HEK293 (cell line): ENCODE results near the gene MCTP1.

Source experiments
- CTCF ChIA-PET: fragments of 350-600 bp; formaldehyde crosslinking; extraction: SDS; loops from one replicate; lab custom pipeline; 2021; ENCODE audit warnings: antibody characterized with exemption; lab: Yijun Ruan, JAX
- POLR2A ChIA-PET: fragments of 300-600 bp; formaldehyde crosslinking; extraction: SDS; loops from one replicate; lab custom pipeline; 2020; ENCODE audit warnings: antibody characterized with exemption, inconsistent platforms; lab: Yijun Ruan, JAX
- H3K27ac ChIP-seq: fragments of 200-500 bp; sonication (Bioruptor generic); 2 replicates; pipeline ENCODE4 v1.5.1; 2014; ENCODE audit warnings: low read depth, low read length, control low read depth, inconsistent platforms; ENCODE audit errors: extremely low read depth
- H3K36me3 ChIP-seq, 2 experiments: fragments of 200-500 bp in 1 of 2; sonication (Bioruptor generic) in 1 of 2; 1 replicate in 1 of 2; 2 replicates in 1 of 2; pipeline ENCODE4 v1.5.1; 2014 to 2017; ENCODE audit warnings: inconsistent platforms in 2 of 2, low read length in 2 of 2; ENCODE audit not compliant: control insufficient read depth in 2 of 2, insufficient read depth in 1 of 2
- H3K4me1 ChIP-seq: fragments of 200-500 bp; sonication (Bioruptor generic); 2 replicates; pipeline ENCODE4 v1.5.1; 2014; ENCODE audit warnings: mild to moderate bottlenecking, low read length, inconsistent platforms; ENCODE audit not compliant: control insufficient read depth, insufficient read depth
- H3K4me3 ChIP-seq: 2 replicates; pipeline ENCODE4 v1.5.1; 2011; ENCODE audit warnings: low read depth, mild to moderate bottlenecking, control low read depth, low read length, moderate library complexity
- H3K9me3 ChIP-seq: fragments of 200-500 bp; sonication (Bioruptor generic); 2 replicates; pipeline ENCODE4 v1.5.1; 2014; ENCODE audit warnings: low read depth, low read length, inconsistent platforms; ENCODE audit not compliant: control insufficient read depth, insufficient read depth
- ATF2 ChIP-seq: fragments of 450-650 bp; formaldehyde crosslinking; IDR thresholded peaks from 2 replicates; pipeline ENCODE4 v1.5.1; 2016; ENCODE audit warnings: missing biosample characterization, missing genetic modification characterization, low read depth
- GLI4 ChIP-seq: fragments of 450-650 bp; formaldehyde crosslinking; IDR thresholded peaks from 2 replicates; pipeline ENCODE4 v1.5.1; 2016; ENCODE audit warnings: missing biosample characterization, missing genetic modification characterization
- KLF17 ChIP-seq: fragments of 450-650 bp; formaldehyde crosslinking; IDR thresholded peaks from 2 replicates; pipeline ENCODE4 v1.5.1; 2016; ENCODE audit warnings: missing biosample characterization, missing genetic modification characterization
- MZF1 ChIP-seq: fragments of 450-650 bp; formaldehyde crosslinking; IDR thresholded peaks from 2 replicates; pipeline ENCODE4 v1.5.1; 2017; ENCODE audit warnings: missing biosample characterization, missing genetic modification characterization, borderline replicate concordance
- YY2 ChIP-seq: fragments of 450-650 bp; formaldehyde crosslinking; IDR thresholded peaks from 2 replicates; pipeline ENCODE4 v1.5.1; 2016; ENCODE audit warnings: missing biosample characterization, missing genetic modification characterization
- ZBTB1 ChIP-seq: fragments of 450-650 bp; formaldehyde crosslinking; IDR thresholded peaks from 2 replicates; pipeline ENCODE4 v1.5.1; 2016; ENCODE audit warnings: missing biosample characterization, missing genetic modification characterization
- ZBTB17 ChIP-seq: fragments of 450-650 bp; formaldehyde crosslinking; IDR thresholded peaks from 2 replicates; pipeline ENCODE4 v1.5.1; 2016; ENCODE audit warnings: missing biosample characterization, missing genetic modification characterization
- ZBTB6 ChIP-seq: fragments of 450-650 bp; formaldehyde crosslinking; IDR thresholded peaks from 2 replicates; pipeline ENCODE4 v1.5.1; 2017; ENCODE audit warnings: missing biosample characterization, missing genetic modification characterization
- ZNF114 ChIP-seq: fragments of 450-650 bp; formaldehyde crosslinking; IDR thresholded peaks from 2 replicates; pipeline ENCODE4 v1.5.0; 2017; ENCODE audit warnings: missing biosample characterization, missing genetic modification characterization
- ZNF169 ChIP-seq: fragments of 450-650 bp; formaldehyde crosslinking; IDR thresholded peaks from 2 replicates; pipeline ENCODE4 v1.5.1; 2016; ENCODE audit warnings: missing biosample characterization, missing genetic modification characterization
- ZNF266 ChIP-seq: fragments of 450-650 bp; formaldehyde crosslinking; IDR thresholded peaks from 2 replicates; pipeline ENCODE4 v1.5.1; 2016; ENCODE audit warnings: missing biosample characterization, missing genetic modification characterization, low read depth
- ZNF311 ChIP-seq: fragments of 450-650 bp; formaldehyde crosslinking; IDR thresholded peaks from 2 replicates; pipeline ENCODE4 v1.5.1; 2017; ENCODE audit warnings: missing biosample characterization, missing genetic modification characterization, borderline replicate concordance
- ZNF362 ChIP-seq: fragments of 450-650 bp; formaldehyde crosslinking; IDR thresholded peaks from 2 replicates; pipeline ENCODE4 v1.5.1; 2016; ENCODE audit warnings: missing biosample characterization, missing genetic modification characterization
- ZNF416 ChIP-seq: fragments of 450-650 bp; formaldehyde crosslinking; IDR thresholded peaks from 2 replicates; pipeline ENCODE4 v1.5.1; 2016; ENCODE audit warnings: missing biosample characterization, missing genetic modification characterization
- ZNF529 ChIP-seq: fragments of 450-650 bp; formaldehyde crosslinking; IDR thresholded peaks from 2 replicates; pipeline ENCODE4 v1.5.1; 2017; ENCODE audit warnings: missing genetic modification characterization, missing biosample characterization; ENCODE audit not compliant: insufficient replicate concordance
- ZNF544 ChIP-seq: fragments of 450-650 bp; formaldehyde crosslinking; IDR thresholded peaks from 2 replicates; pipeline ENCODE4 v1.5.0; 2017; ENCODE audit warnings: missing biosample characterization, missing genetic modification characterization
- ZNF560 ChIP-seq: fragments of 450-650 bp; formaldehyde crosslinking; IDR thresholded peaks from 2 replicates; pipeline ENCODE4 v1.5.1; 2017; ENCODE audit warnings: missing biosample characterization, missing genetic modification characterization, borderline replicate concordance
- ZNF621 ChIP-seq: fragments of 450-650 bp; formaldehyde crosslinking; IDR thresholded peaks from 2 replicates; pipeline ENCODE4 v1.5.1; 2017; ENCODE audit warnings: missing biosample characterization, missing genetic modification characterization
- TF ChIP-seq, protein P1 (sequence below): fragments of 450-650 bp; formaldehyde crosslinking; IDR thresholded peaks from 2 replicates; pipeline ENCODE4 v1.5.1; 2016; ENCODE audit warnings: missing biosample characterization, missing genetic modification characterization
- TF ChIP-seq, protein P2 (sequence below): fragments of 450-650 bp; formaldehyde crosslinking; IDR thresholded peaks from 2 replicates; pipeline ENCODE4 v1.5.1; 2016; ENCODE audit warnings: missing biosample characterization, missing genetic modification characterization
- TF ChIP-seq, protein P3 (sequence below): fragments of 450-650 bp; formaldehyde crosslinking; IDR thresholded peaks from 2 replicates; pipeline ENCODE4 v1.5.1; 2016; ENCODE audit warnings: missing biosample characterization, missing genetic modification characterization

MCTP1 gene

DNA sequence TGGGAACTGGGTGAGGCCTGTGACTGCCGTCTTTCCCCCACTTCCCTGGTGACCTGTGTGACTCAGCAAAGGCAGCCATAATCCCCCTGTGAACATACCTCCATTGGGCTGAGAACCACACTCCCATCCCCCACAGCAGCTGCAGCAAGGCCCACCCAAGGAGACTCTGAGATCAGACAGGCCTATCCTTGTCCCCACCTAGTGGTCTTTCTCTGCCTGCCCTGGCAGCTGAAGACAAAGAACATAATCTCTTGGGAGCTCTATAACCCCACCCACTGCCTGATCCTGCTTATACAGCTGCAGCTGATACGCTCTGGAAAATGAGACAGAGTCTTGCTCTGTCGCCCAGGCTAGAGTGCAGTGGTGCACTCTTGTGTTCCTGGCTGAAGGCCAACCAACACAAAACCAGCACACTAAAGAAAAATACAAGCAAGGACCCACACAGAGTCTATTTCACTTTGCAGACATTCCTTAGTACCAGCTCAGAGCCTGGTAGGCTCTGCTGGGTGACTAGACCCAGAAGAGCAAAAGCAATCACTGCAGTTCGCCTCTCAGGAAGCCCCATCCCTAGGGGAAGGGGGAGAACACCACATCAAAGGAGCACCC lies 106.7 kb downstream of the MCTP1 start (continued):
- peak; percentile 91 for TF ChIP-seq ZBTB6 (tag by site-specific recombination)
- TF ChIP-seq, protein P1, sequence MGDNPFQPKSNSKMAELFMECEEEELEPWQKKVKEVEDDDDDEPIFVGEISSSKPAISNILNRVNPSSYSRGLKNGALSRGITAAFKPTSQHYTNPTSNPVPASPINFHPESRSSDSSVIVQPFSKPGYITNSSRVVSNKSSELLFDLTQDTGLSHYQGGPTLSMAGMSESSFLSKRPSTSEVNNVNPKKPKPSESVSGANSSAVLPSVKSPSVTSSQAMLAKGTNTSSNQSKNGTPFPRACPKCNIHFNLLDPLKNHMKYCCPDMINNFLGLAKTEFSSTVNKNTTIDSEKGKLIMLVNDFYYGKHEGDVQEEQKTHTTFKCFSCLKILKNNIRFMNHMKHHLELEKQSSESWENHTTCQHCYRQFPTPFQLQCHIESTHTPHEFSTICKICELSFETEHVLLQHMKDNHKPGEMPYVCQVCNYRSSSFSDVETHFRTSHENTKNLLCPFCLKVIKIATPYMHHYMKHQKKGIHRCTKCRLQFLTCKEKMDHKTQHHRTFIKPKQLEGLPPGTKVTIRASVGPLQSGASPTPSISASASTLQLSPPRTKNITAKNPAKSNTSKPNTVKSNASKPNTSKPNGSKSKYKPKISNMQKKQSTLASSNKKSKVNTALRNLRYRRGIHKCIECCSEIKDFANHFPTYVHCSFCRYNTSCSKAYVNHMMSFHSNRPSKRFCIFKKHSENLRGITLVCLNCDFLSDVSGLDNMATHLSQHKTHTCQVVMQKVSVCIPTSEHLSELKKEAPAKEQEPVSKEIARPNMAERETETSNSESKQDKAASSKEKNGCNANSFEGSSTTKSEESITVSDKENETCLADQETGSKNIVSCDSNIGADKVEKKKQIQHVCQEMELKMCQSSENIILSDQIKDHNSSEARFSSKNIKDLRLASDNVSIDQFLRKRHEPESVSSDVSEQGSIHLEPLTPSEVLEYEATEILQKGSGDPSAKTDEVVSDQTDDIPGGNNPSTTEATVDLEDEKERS = no peak
- TF ChIP-seq, protein P2, sequence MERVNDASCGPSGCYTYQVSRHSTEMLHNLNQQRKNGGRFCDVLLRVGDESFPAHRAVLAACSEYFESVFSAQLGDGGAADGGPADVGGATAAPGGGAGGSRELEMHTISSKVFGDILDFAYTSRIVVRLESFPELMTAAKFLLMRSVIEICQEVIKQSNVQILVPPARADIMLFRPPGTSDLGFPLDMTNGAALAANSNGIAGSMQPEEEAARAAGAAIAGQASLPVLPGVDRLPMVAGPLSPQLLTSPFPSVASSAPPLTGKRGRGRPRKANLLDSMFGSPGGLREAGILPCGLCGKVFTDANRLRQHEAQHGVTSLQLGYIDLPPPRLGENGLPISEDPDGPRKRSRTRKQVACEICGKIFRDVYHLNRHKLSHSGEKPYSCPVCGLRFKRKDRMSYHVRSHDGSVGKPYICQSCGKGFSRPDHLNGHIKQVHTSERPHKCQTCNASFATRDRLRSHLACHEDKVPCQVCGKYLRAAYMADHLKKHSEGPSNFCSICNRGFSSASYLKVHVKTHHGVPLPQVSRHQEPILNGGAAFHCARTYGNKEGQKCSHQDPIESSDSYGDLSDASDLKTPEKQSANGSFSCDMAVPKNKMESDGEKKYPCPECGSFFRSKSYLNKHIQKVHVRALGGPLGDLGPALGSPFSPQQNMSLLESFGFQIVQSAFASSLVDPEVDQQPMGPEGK (tag by site-specific recombination) = 0 out of 2 replicates have a peak, but pooled peaks have one; percentile 18
- TF ChIP-seq YY2 = peak; percentile 80
- TF ChIP-seq, protein P3, sequence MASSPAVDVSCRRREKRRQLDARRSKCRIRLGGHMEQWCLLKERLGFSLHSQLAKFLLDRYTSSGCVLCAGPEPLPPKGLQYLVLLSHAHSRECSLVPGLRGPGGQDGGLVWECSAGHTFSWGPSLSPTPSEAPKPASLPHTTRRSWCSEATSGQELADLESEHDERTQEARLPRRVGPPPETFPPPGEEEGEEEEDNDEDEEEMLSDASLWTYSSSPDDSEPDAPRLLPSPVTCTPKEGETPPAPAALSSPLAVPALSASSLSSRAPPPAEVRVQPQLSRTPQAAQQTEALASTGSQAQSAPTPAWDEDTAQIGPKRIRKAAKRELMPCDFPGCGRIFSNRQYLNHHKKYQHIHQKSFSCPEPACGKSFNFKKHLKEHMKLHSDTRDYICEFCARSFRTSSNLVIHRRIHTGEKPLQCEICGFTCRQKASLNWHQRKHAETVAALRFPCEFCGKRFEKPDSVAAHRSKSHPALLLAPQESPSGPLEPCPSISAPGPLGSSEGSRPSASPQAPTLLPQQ (tag by site-specific recombination) = 0 out of 2 replicates have a peak, but pooled peaks have one; percentile 41
- no peak for TF ChIP-seq ZNF544 (tag by site-specific recombination)
- no peak for TF ChIP-seq ZNF266 (tag by site-specific recombination)
- TF ChIP-seq GLI4 (tag by site-specific recombination) = no peak
- TF ChIP-seq ZNF311 = no peak
- no peak for TF ChIP-seq ZBTB1 (tag by site-specific recombination)
- no peak for TF ChIP-seq ZNF114 (tag by site-specific recombination)
- TF ChIP-seq ZNF416 (tag by site-specific recombination) = no peak

DNA sequence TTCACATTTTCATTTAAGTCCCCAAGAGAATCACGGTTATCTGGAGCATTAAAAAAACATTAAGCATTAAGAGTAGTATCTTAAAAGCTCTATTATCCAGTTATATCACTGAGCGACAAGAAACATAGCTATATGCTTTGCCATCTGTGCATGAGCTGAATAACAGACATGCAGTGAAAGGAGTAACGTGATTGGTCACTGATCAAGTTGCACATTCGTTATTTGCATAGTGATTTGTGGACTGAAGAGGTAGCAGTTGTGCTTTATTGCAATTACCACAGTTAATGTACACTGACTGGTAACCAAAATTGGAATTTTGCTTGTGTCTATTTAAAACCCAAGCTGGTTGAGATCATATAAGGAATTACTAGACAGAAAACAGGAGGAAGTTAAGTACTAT lies 107.4 kb downstream of the MCTP1 start:
- Histone ChIP-seq H3K27ac (peak overlapping the region; percentile 54; the same call in 1 of the 2 replicates), H3K36me3 (no peaks in the 10 kb centered on the region), H3K4me1 (peaks cover 13% of the 10 kb centered on the region), H3K4me3 (no peak overlapping the region), H3K9me3 (no peaks in the 10 kb centered on the region)
- no peak for TF ChIP-seq ATF2 (tag by site-specific recombination)
- ChIA-PET CTCF (interaction anchor here (0.6 to 2.0 kb wide), 8 partner anchors 14 to 1048 kb away, joined by 3 to 7 read pairs (median 3); no protein-coding TSS in a partner anchor), POLR2A (interaction anchor here (1.2 kb wide), 1 partner anchor 106 kb away, joined by 4 read pairs; no protein-coding TSS in a partner anchor)

DNA sequence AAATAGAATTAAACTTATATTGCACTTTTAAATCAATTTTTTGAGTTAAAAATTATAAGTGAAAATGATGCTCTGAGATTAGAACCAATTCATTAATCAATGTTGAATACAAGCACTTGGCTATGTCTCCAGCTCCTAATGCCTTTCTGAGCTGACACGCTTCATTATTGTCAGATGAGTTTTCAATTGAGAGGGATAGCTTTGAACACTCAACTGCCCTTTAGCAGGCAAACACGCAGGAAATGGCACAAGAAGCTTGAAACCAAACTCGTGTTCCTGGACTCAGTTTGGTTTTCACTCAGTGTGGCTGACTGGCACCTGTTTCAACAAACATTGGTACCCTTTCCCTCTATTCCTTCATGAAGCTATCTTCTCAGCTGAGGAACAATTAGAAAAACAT lies 109.8 kb downstream of the MCTP1 start:
- H3K4me3 ChIP-seq = no peak overlapping the region
- ChIA-PET POLR2A (no interaction called here), CTCF (interaction anchor here (0.6 kb wide), 2 partner anchors 40 to 75 kb away, joined by 3 to 4 read pairs; no protein-coding TSS in a partner anchor)
- TF ChIP-seq ZBTB17 (tag by site-specific recombination) = no peak
- TF ChIP-seq ZNF560 (tag by site-specific recombination) = no peak
- no peak for TF ChIP-seq ZNF169 (tag by site-specific recombination)
- no peak for TF ChIP-seq MZF1
- TF ChIP-seq KLF17 (tag by site-specific recombination) = no peak
- no peak for TF ChIP-seq ZNF621 (tag by site-specific recombination)
- TF ChIP-seq ZNF362 (tag by site-specific recombination) = no peak
- no peak for TF ChIP-seq ZNF529 (tag by site-specific recombination)

More for the DNA sequence above, 109.8 kb downstream of the MCTP1 start:
- H3K27ac ChIP-seq = no peak overlapping the region
- no peaks in the 10 kb centered on the region for H3K36me3 ChIP-seq
- H3K9me3 ChIP-seq = no peaks in the 10 kb centered on the region
- H3K4me1 ChIP-seq = peaks cover 13% of the 10 kb centered on the region
